ENCODE measurements around the gene CDC42BPA. TPM values are rescaled to one million over a fixed set of nuclear protein-coding genes. Genes with fewer than 3 reads are reported as not detected.

CDC42BPA gene
- total and polyA plus RNA-seq, 2 of the 8 experiments (the other 6 are each of a cell fraction or from before 2014, with no cell fraction given), result 7.1 to 28.5 TPM

- Histone ChIP-seq H3K27me3 (replicated peaks in 1 of 4; ENCODE audit: control insufficient read depth in 3 of 4, extremely low read depth in 1 of 4, insufficient read depth in 3 of 4, low read length in 3 of 4) (no peaks in the 10 kb centered on the region), H3K79me1 (ENCODE audit: low read depth, low read length) (no peaks in the 10 kb centered on the region), H3K4me1 (replicated peaks in 1 of 4; ENCODE audit: control insufficient read depth in 3 of 4, insufficient read depth in 4 of 4, low read length in 3 of 4) (peaks cover 0 to 7% (median 1%) of the 10 kb centered on the region in 4 experiments; a peak in 4 of 7 replicates), H3K56ac (replicated peaks; ENCODE audit: insufficient read length, low read depth, low read length) (no peak overlapping the region), H3K36me3 (ENCODE audit: control insufficient read depth in 2 of 4, insufficient read depth in 4 of 4, low read length in 3 of 4) (no peaks in the 10 kb centered on the region), H4K8ac (ENCODE audit: extremely low read depth, insufficient read depth, low read length) (no peak overlapping the region), H4K91ac (replicated peaks; ENCODE audit: insufficient read length, low read length) (no peak overlapping the region), H2BK12ac (ENCODE audit: low read depth, low read length) (no peak overlapping the region; the same call in 1 of the 2 replicates), H2BK5ac (ENCODE audit: low read depth, low read length) (no peak overlapping the region), H2BK15ac (ENCODE audit: low read length) (no peak overlapping the region), H3K79me2 (ENCODE audit: control insufficient read depth in 1 of 2, insufficient read depth in 2 of 2, low read length in 2 of 2) (no peaks in the 10 kb centered on the region), H2AFZ (ENCODE audit: low read length) (no peak overlapping the region), H2BK20ac (ENCODE audit: low read length) (no peak overlapping the region), H4K5ac (ENCODE audit: insufficient read length, low read depth, low read length) (no peak overlapping the region), H2BK120ac (replicated peaks; ENCODE audit: low read depth, low read length) (no peak overlapping the region), H2AK5ac (ENCODE audit: low read depth, low read length) (no peak overlapping the region), H4K20me1 (replicated peaks in 1 of 2; ENCODE audit: control insufficient read depth in 1 of 2, insufficient read depth in 2 of 2, low read length in 2 of 2) (no peaks in the 10 kb centered on the region), H3K4me2 (ENCODE audit: insufficient read depth in 1 of 2, low read depth in 2 of 2, low read length in 2 of 2) (no peak overlapping the region), H3K23me2 (ENCODE audit: low read depth, low read length) (peaks cover 4% of the 10 kb centered on the region), H3K23ac (ENCODE audit: insufficient read length) (no peak overlapping the region), H3K14ac (ENCODE audit: insufficient read length) (no peak overlapping the region), H3K9me3 (ENCODE audit: insufficient read depth in 2 of 2, low read depth in 1 of 2, low read length in 1 of 2) (no peaks in the 10 kb centered on the region), H3K9ac (replicated peaks in 1 of 4; ENCODE audit: extremely low read depth in 1 of 4, low read depth in 3 of 4, low read length in 3 of 4) (no peak overlapping the region), H3K4ac (replicated peaks; ENCODE audit: insufficient read length, low read depth, low read length) (no peak overlapping the region), H3K27ac (ENCODE audit: low read depth, low read length) (no peak overlapping the region), H3K18ac (ENCODE audit: extremely low read depth, low read length) (no peak overlapping the region), H3K4me3 (ENCODE audit: extremely low read depth in 1 of 4, insufficient read depth in 2 of 4, low read depth in 3 of 4, low read length in 4 of 4) (no peak overlapping the region)
- DNase-seq (ENCODE audit: low read depth in 1 of 2, low spot score in 2 of 2) (no peak), FAIRE-seq (no peak)
- CTCF ChIA-PET (ENCODE audit: partially characterized antibody), result interaction anchor here (0.6 kb wide), 1 partner anchor 1197 kb away, joined by 3 read pairs; no protein-coding TSS in a partner anchor
- POLR2A ChIA-PET (ENCODE audit: partially characterized antibody), result no interaction called here
- WGBS, 2 experiments (ENCODE audit: extremely low coverage in 1 of 2, insufficient coverage in 1 of 2, insufficient read length in 1 of 2, insufficient replicate concordance in 2 of 2, low coverage in 1 of 2, low lambda C conversion rate in 2 of 2, missing lambda C conversion rate in 1 of 2), result 91 to 100% methylated on average over 1 to 9 of the region's 9 CpGs
Observed at GRCh38 chr1:227323171-227323966, 5.1 kb upstream of the CDC42BPA start.

Data from H1 (cell line).